ENCODE measurements around the gene CHP1. TPM values are rescaled to one million over a fixed set of nuclear protein-coding genes. Genes with fewer than 3 reads are reported as not detected.

Gene CHP1
- total and polyA plus RNA-seq, 3 donors from 2014 or later: 36.6 to 72.7 (median 61.9) TPM

GRCh38 chr15:41199470-41199869 is 31.6 kb upstream of the CHP1 start:
- no peaks in the 10 kb centered on the region for H3K4me1 ChIP-seq
- intact Hi-C loops (cut with DNase I; ENCODE audit: low total_unique reads): no loop called here
- H3K27ac ChIP-seq: no peak overlapping the region
- no peak overlapping the region for H3K4me3 ChIP-seq
- no peaks in the 10 kb centered on the region for H3K36me3 ChIP-seq (ENCODE audit: low read depth, missing control alignments)
- no peaks in the 10 kb centered on the region for H3K27me3 ChIP-seq
- H3K9me3 ChIP-seq: no peaks in the 10 kb centered on the region
- DNase-seq: no peak
- no peak for TF ChIP-seq CTCF (IDR thresholded peaks at IDR 0.05)
- TF ChIP-seq POLR2A (IDR thresholded peaks at IDR 0.05): no peak

- Histone ChIP-seq H3K27me3 (no peaks in the 10 kb centered on the region), H3K9me3 (no peaks in the 10 kb centered on the region), H3K4me1 (no peaks in the 10 kb centered on the region), H3K4me3 (no peak overlapping the region), H3K27ac (no peak overlapping the region), H3K36me3 (ENCODE audit: low read depth, missing control alignments) (no peaks in the 10 kb centered on the region)
- TF ChIP-seq POLR2A (IDR thresholded peaks at IDR 0.05): no peak
- no peak for TF ChIP-seq CTCF (IDR thresholded peaks at IDR 0.05)
- WGBS, 2 donors: 91 to 96% methylated on average over 7 of the region's 7 CpGs
- intact Hi-C loops (cut with DNase I; ENCODE audit: low total_unique reads): no loop called here
- DNase-seq: no peak
These were observed 27.7 kb upstream of the CHP1 start for GRCh38 chr15:41203395-41203794.

GRCh38 chr15:41205315-41205714 is 25.8 kb upstream of the CHP1 start:
- no peak for DNase-seq
- WGBS, 2 donors: 72 to 89% methylated on average over 3 of the region's 3 CpGs
- Histone ChIP-seq H3K4me3 (no peak overlapping the region), H3K27ac (no peak overlapping the region), H3K27me3 (no peaks in the 10 kb centered on the region), H3K9me3 (no peaks in the 10 kb centered on the region), H3K36me3 (ENCODE audit: low read depth, missing control alignments) (no peaks in the 10 kb centered on the region), H3K4me1 (no peaks in the 10 kb centered on the region)
- no peak for TF ChIP-seq POLR2A (IDR thresholded peaks at IDR 0.05)
- no peak for TF ChIP-seq CTCF (IDR thresholded peaks at IDR 0.05)
- intact Hi-C loops (cut with DNase I; ENCODE audit: low total_unique reads): no loop called here

GRCh38 chr15:41207687-41208448 is 23.2 kb upstream of the CHP1 start:
- Histone ChIP-seq H3K4me1 (no peaks in the 10 kb centered on the region), H3K27me3 (no peaks in the 10 kb centered on the region), H3K9me3 (no peaks in the 10 kb centered on the region), H3K4me3 (no peak overlapping the region), H3K27ac (no peak overlapping the region), H3K36me3 (ENCODE audit: low read depth, missing control alignments) (no peaks in the 10 kb centered on the region)
- 87 to 92% methylated on average over 5 of the region's 5 CpGs for WGBS, 2 donors
- intact Hi-C loops (cut with DNase I; ENCODE audit: low total_unique reads): no loop called here
- no peak for DNase-seq
- no peak for TF ChIP-seq CTCF (IDR thresholded peaks at IDR 0.05)
- no peak for TF ChIP-seq POLR2A (IDR thresholded peaks at IDR 0.05)

- TF ChIP-seq POLR2A (IDR thresholded peaks at IDR 0.05): no peak
- no peak for TF ChIP-seq CTCF (IDR thresholded peaks at IDR 0.05)
- Histone ChIP-seq H3K36me3 (ENCODE audit: low read depth, missing control alignments) (no peaks in the 10 kb centered on the region), H3K27me3 (no peaks in the 10 kb centered on the region), H3K4me1 (no peaks in the 10 kb centered on the region), H3K4me3 (no peak overlapping the region), H3K9me3 (no peaks in the 10 kb centered on the region), H3K27ac (no peak overlapping the region)
- intact Hi-C loops (cut with DNase I; ENCODE audit: low total_unique reads): no loop called here
- DNase-seq: no peak
- 75 to 80% methylated on average over 2 of the region's 2 CpGs for WGBS, 2 donors
These were observed 15.4 kb upstream of the CHP1 start for GRCh38 chr15:41215708-41216107.

All from testis (tissue), 3 donors.